Adipocyte (in vitro differentiated cells): Measurements from ENCODE around the gene CNOT6L.
"Not testable (repeated sequence)": the region's sequence is repeated elsewhere in the genome, so short reads cannot be mapped to it uniquely, and the experiment has no call there.

Source experiments
- DNase-seq: peaks from one replicate; pipeline ENCODE4 v3.0.0-alpha.2; 2015; ENCODE audit warnings: low read depth
- H3K27me3 ChIP-seq: replicated peaks from 2 replicates; pipeline ENCODE4 v1.7.0; 2013; ENCODE audit warnings: mild to moderate bottlenecking, low read length, moderate library complexity; ENCODE audit not compliant: control insufficient read depth, insufficient read depth
- H3K36me3 ChIP-seq: 2 replicates; pipeline ENCODE4 v1.7.0; 2013; ENCODE audit warnings: low read length, mild to moderate bottlenecking, moderate library complexity; ENCODE audit not compliant: control insufficient read depth, insufficient read depth, severe bottlenecking
- H3K4me1 ChIP-seq: 2 replicates; pipeline ENCODE4 v1.7.0; 2013; ENCODE audit warnings: mild to moderate bottlenecking, low read length, moderate library complexity; ENCODE audit not compliant: control insufficient read depth, insufficient read depth
- H3K4me3 ChIP-seq: 2 replicates; pipeline ENCODE4 v1.7.0; 2013; ENCODE audit warnings: mild to moderate bottlenecking, low read length, moderate library complexity
- H3K9ac ChIP-seq: 2 replicates; pipeline ENCODE4 v1.7.0; 2013; ENCODE audit warnings: mild to moderate bottlenecking, low read length, moderate library complexity
- H3K9me3 ChIP-seq: 2 replicates; pipeline ENCODE4 v1.7.0; 2013; ENCODE audit warnings: mild to moderate bottlenecking, low read length, moderate library complexity; ENCODE audit not compliant: control insufficient read depth

Gene CNOT6L

GRCh38 chr4:77818602-77819403 is at the start of gene CNOT6L:
Gene CNOT6L (minus strand): TSS chr4:77819368. CDS start chr4:77819308, 60 bp downstream.
- peaks cover 21% of the 10 kb centered on the region for H3K4me1 ChIP-seq
- no peaks in the 10 kb centered on the region for H3K27me3 ChIP-seq
- H3K36me3 ChIP-seq = no peaks in the 10 kb centered on the region
- peak within 1 kb of the TSS; percentile 96 for H3K4me3 ChIP-seq
- peak; percentile 93 for DNase-seq
- H3K9me3 ChIP-seq = no peaks in the 10 kb centered on the region
- peak within 1 kb of the TSS; percentile 94 for H3K9ac ChIP-seq

GRCh38 chr4:77865259-77865658 is 46.1 kb upstream of the CNOT6L start:
- DNase-seq = no peak
- Histone ChIP-seq H3K9me3 (no peaks in the 10 kb centered on the region), H3K36me3 (no peaks in the 10 kb centered on the region), H3K27me3 (no peaks in the 10 kb centered on the region), H3K4me1 (peaks cover 11% of the 10 kb centered on the region), H3K4me3 (no peak overlapping the region), H3K9ac (no peak overlapping the region)

GRCh38 chr4:77863341-77863740 is 44.2 kb upstream of the CNOT6L start:
- H3K36me3 ChIP-seq, H3K9me3 ChIP-seq, DNase-seq, H3K27me3 ChIP-seq: not testable (repeated sequence)
- Histone ChIP-seq H3K9ac (peak overlapping the region; percentile 96), H3K4me3 (peak overlapping the region; percentile 98), H3K4me1 (peaks cover 11% of the 10 kb centered on the region)

DNA sequence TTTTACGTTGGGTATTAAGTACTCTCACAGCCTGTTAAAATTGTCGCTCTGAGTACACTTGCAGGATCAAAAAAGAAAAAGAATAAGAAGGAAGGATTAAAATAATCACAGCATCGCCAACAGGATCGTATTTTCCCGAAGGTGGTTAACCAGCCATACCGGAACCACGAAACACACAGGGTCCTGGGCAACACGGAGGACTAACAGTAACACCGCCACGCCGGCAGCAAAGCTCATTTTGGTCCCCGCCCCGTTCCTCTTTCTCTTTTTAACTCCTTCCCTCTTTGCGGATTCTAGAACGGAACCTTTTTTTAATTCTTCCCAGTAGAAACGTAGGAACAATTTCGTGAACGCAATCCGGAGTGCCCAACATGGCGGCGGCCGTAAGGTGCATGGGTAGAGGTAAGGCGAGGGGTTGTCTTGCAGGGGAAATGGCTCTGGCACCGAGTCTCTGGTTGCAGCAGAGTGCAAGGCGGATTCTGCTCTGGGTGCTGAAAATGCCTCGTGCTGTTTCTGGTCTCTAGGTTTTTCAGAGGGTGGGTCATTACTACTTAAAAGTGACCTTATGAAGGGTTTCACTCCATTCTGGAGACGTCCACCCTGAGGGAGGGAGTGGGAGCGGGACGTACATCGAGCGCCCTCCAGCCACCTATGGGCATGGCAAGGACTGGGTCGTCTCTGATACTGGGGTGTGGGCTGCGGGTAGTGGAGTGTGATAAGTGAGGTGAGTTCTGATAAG is 43.5 kb upstream of the CNOT6L start, which contains the start of gene MRPL1:
TSS of gene MRPL1 (plus strand) at position 353 of the 739 bp plus-strand sequence. CDS start at position 372, 19 bp downstream.
- Histone ChIP-seq H3K27me3 (no peaks in the 10 kb centered on the region), H3K4me3 (peak within 1 kb of the TSS; percentile 98), H3K9ac (peak within 1 kb of the TSS; percentile 96), H3K36me3 (no peaks in the 10 kb centered on the region), H3K9me3 (no peaks in the 10 kb centered on the region), H3K4me1 (peaks cover 11% of the 10 kb centered on the region)
- DNase-seq = peak; percentile 97

- peaks cover 11% of the 10 kb centered on the region for H3K4me1 ChIP-seq
- no peaks in the 10 kb centered on the region for H3K36me3 ChIP-seq
- H3K9ac ChIP-seq = peak overlapping the region; percentile 96
- DNase-seq = no peak
- no peaks in the 10 kb centered on the region for H3K27me3 ChIP-seq
- no peaks in the 10 kb centered on the region for H3K9me3 ChIP-seq
- H3K4me3 ChIP-seq = peak overlapping the region; percentile 98
Measured at GRCh38 chr4:77861495-77861894, 42.3 kb upstream of the CNOT6L start.

DNA sequence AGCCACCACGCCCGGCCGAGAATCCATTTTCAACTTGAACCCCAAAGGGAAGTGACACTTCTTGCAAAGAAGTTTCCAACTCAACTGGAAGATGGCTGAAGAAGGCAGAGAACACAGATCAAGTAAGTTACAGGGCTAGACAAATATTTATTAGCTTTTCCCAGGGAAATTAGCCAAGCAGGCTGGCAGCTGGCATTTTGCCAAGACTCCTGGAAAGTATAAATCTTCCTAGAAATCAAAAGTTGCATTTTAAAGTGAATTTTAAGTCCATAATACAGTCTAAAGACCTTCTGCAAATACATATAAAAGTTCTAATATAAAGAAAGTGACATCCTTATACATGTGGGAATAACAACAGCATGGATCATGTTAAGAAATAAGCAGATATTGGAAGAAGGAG is 40.1 kb upstream of the CNOT6L start:
- Histone ChIP-seq H3K4me3 (no peak overlapping the region), H3K9me3 (no peaks in the 10 kb centered on the region), H3K27me3 (no peaks in the 10 kb centered on the region), H3K36me3 (no peaks in the 10 kb centered on the region), H3K4me1 (peaks cover 7% of the 10 kb centered on the region), H3K9ac (no peak overlapping the region)
- DNase-seq = no peak

DNA sequence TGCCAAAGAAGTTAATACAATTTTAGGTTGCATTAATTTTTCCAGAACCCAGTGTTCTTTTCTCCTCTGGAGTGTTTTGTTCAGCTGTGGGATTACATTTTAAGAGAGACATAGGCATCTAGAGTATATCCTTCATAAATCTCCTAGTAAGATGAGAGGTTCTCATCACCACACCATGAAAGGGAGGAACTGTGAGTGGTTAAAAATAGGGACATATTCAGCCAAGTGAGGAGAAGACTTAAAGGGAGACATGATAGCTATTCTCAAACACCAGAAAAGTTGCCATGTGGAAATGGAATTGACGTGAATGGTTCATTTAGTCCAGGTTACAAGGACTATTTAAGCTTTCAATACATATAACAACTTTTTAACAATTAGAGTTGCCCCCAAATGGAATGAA is 37.0 kb upstream of the CNOT6L start:
- DNase-seq = no peak
- Histone ChIP-seq H3K36me3 (no peaks in the 10 kb centered on the region), H3K27me3 (no peaks in the 10 kb centered on the region), H3K4me1 (no peaks in the 10 kb centered on the region), H3K9me3 (no peaks in the 10 kb centered on the region), H3K9ac (no peak overlapping the region), H3K4me3 (no peak overlapping the region)

GRCh38 chr4:77854431-77855111 is 35.4 kb upstream of the CNOT6L start:
- no peaks in the 10 kb centered on the region for H3K9me3 ChIP-seq
- H3K36me3 ChIP-seq = no peaks in the 10 kb centered on the region
- no peaks in the 10 kb centered on the region for H3K4me1 ChIP-seq
- H3K9ac ChIP-seq = no peak overlapping the region
- no peaks in the 10 kb centered on the region for H3K27me3 ChIP-seq
- DNase-seq = no peak
- no peak overlapping the region for H3K4me3 ChIP-seq

DNA sequence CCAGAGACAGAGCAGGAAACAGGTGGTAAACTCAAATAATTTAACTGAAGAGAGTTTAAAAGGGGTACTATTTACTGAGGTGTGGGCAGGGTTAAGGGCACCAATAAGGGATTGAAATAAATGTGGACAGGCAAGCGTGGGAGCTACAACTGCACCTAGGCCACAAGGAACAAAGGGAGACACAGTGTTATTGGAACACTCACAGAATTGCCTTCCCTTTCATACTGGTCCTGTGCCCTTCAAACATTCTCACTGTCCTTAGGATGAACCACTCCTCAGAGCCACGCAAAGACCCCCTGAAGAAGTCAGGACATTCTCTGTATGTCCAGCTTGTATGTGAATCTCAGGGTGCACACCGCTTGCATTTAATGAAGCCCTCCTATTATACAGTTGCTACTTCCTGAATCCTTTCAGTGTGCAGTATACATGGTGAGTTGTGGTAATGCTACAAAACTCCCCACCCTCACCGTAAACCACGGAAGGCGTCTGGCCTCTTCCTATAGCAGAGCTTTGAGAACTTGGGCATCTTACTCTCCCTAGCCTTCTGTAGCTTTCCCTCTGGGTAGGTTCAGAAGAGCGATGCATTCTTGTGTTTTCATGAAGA is 33.8 kb upstream of the CNOT6L start:
- no peak for DNase-seq
- no peaks in the 10 kb centered on the region for H3K9me3 ChIP-seq
- H3K36me3 ChIP-seq = no peaks in the 10 kb centered on the region
- no peaks in the 10 kb centered on the region for H3K4me1 ChIP-seq
- H3K4me3 ChIP-seq = no peak overlapping the region
- no peaks in the 10 kb centered on the region for H3K27me3 ChIP-seq
- H3K9ac ChIP-seq = no peak overlapping the region

DNA sequence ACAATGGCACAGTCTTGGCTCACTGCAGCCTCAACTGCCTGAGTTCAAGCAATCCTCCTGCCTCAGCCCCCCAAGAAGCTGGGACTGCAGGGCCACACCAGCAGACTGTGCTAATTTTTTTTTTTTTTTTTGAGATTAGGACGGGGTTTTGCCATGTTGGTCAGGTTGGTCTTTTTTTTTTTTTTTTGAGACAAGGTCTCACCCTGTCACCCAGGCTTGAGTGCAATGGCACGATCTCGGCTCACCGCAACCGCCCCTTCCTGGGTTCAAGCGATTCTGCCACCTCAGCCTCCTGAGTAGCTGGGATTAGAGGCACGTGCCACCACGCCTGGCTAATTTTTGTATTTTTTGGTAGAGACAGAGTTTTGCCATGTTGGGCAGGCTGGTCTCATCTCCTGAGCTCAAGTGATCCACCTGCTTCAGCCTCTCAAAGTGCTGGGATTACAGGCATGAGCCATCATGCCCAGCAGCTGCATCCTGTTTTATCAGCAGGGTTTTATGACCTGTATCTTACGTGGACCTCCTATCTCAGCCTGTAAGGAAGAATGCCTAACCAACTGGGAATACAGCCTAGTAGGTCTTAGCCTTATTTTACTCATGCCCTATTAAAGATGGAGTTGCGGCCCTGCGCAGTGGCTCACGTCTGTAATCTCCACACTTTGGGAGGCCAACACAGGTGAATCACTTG is 30.3 kb upstream of the CNOT6L start:
- H3K9ac ChIP-seq = no peak overlapping the region
- no peaks in the 10 kb centered on the region for H3K27me3 ChIP-seq
- H3K4me3 ChIP-seq = no peak overlapping the region
- H3K4me1 ChIP-seq = no peaks in the 10 kb centered on the region
- H3K36me3 ChIP-seq = no peaks in the 10 kb centered on the region
- no peak for DNase-seq
- H3K9me3 ChIP-seq = no peaks in the 10 kb centered on the region
